K562 (cell line): ENCODE data around the gene ARL16. TPM values are rescaled to one million over a fixed set of nuclear protein-coding genes. Genes with fewer than 3 reads are reported as not detected.

ENCODE experiments used
- ATAC-seq: fragments of 200-7000 bp; cut with Tn5 transposase; 3 replicates; pipeline ENCODE4 v1.9.1; 2020; ENCODE audit warnings: moderate library complexity
- BruUV-seq: library from RNA; stranded (reverse); fragments of 400-500 nt; replicated peaks from 2 replicates; lab custom pipeline; 2021; lab: Mats Ljungman, UMichigan
- CTCF ChIA-PET: fragments of 300-600 bp; formaldehyde crosslinking; extraction: SDS; loops from one replicate; lab custom pipeline; 2021; ENCODE audit warnings: low intra/inter-chr PET ratio; lab: Yijun Ruan, JAX
- POLR2A ChIA-PET: fragments of 300-600, 350-650 bp; sonication (Branson Sonifier 250); formaldehyde crosslinking; extraction: SDS; loops from one replicate; lab custom pipeline; 2021; ENCODE audit warnings: antibody characterized with exemption, inconsistent platforms; lab: Yijun Ruan, JAX
- DNase-seq, 4 experiments: peaks; one replicate each; pipeline versions ENCODE4 v3.0.0 to v3.0.0-alpha.2; 2011 to 2018; ENCODE audit warnings: low spot score in 3 of 4, mixed read lengths in 3 of 4; ENCODE audit errors: extremely low read depth in 1 of 4
- FAIRE-seq: peaks from 2 replicates; lab custom pipeline; 2011; peaks lifted over from hg19 to GRCh38; lab: Jason Lieb, UNC
- H2AFZ ChIP-seq: 2 replicates; pipeline ENCODE4 v1.6.0; 2011; ENCODE audit warnings: low read depth, low read length, control low read depth, inconsistent platforms
- H3K27ac ChIP-seq: fragments of 200-600 bp; 3 replicates; pipeline ENCODE4 v1.8.0; 2011; ENCODE audit warnings: low read depth, mild to moderate bottlenecking, control low read depth, inconsistent platforms, low read length, moderate library complexity, mixed read lengths; ENCODE audit errors: extremely low read depth
- H3K27me3 ChIP-seq, 2 experiments: fragments of 300-600 bp in 1 of 2; 2 replicates in 1 of 2; 3 replicates in 1 of 2; pipeline versions ENCODE4 v1.6.0 to v1.8.0; 2011; ENCODE audit warnings: inconsistent platforms in 2 of 2, low read length in 2 of 2, mild to moderate bottlenecking in 1 of 2, mixed read lengths in 1 of 2, moderate library complexity in 1 of 2; ENCODE audit not compliant: control insufficient read depth in 2 of 2, insufficient read depth in 2 of 2
- H3K36me3 ChIP-seq: fragments of 300-600 bp; 3 replicates; pipeline ENCODE4 v1.8.0; 2011; ENCODE audit warnings: mild to moderate bottlenecking, low read length, inconsistent platforms; ENCODE audit not compliant: control insufficient read depth, insufficient read depth
- H3K4me1 ChIP-seq, 2 experiments: fragments of 200-600 bp in 1 of 2; replicated peaks in 1 of 2; 2 replicates in 1 of 2; 3 replicates in 1 of 2; pipeline versions ENCODE4 v1.5.1 to v1.8.0; 2011; ENCODE audit warnings: inconsistent platforms in 2 of 2, low read length in 2 of 2, mild to moderate bottlenecking in 1 of 2, mixed read lengths in 1 of 2, moderate library complexity in 1 of 2; ENCODE audit not compliant: control insufficient read depth in 2 of 2, insufficient read depth in 2 of 2
- H3K4me2 ChIP-seq: 2 replicates; pipeline ENCODE4 v1.6.1; 2011; ENCODE audit warnings: low read length, control low read depth, inconsistent platforms, mixed read lengths; ENCODE audit not compliant: insufficient read depth
- H3K4me3 ChIP-seq: fragments of 200-600 bp; sonication (generic), shearing (Covaris generic); 2 replicates; pipeline ENCODE4 v1.5.1; 2016; ENCODE audit warnings: control low read depth, inconsistent platforms
- H3K79me2 ChIP-seq: fragments of 200-600 bp; 3 replicates; pipeline ENCODE4 v1.8.0; 2011; ENCODE audit warnings: low read length, inconsistent platforms; ENCODE audit not compliant: control insufficient read depth, insufficient read depth
- H3K9ac ChIP-seq, 2 experiments: 2 replicates each; pipeline versions ENCODE4 v1.6.0 to v1.6.1; 2011; ENCODE audit warnings: low read depth in 2 of 2, low read length in 2 of 2, control low read depth in 1 of 2, inconsistent platforms in 1 of 2, mild to moderate bottlenecking in 1 of 2, mixed read lengths in 1 of 2; ENCODE audit not compliant: insufficient read depth in 1 of 2
- H3K9me1 ChIP-seq: one replicate; pipeline ENCODE4 v1.6.0; 2011; ENCODE audit warnings: inconsistent platforms, mild to moderate bottlenecking, low read length, moderate library complexity; ENCODE audit not compliant: control insufficient read depth, insufficient read depth
- H3K9me3 ChIP-seq: replicated peaks from 2 replicates; pipeline ENCODE4 v1.5.1; 2011; ENCODE audit warnings: low read depth, low read length, inconsistent platforms; ENCODE audit not compliant: control insufficient read depth, insufficient read depth
- H4K20me1 ChIP-seq: replicated peaks from 2 replicates; pipeline ENCODE4 v1.6.1; 2011; ENCODE audit warnings: low read length, inconsistent platforms, mixed read lengths; ENCODE audit not compliant: control insufficient read depth, insufficient read depth
- POLR2G ChIP-seq: fragments of 200-400 bp; formaldehyde crosslinking; IDR thresholded peaks from 2 replicates; pipeline ENCODE4 v1.6.1; 2017; ENCODE audit warnings: low read depth, mild to moderate bottlenecking, antibody characterized with exemption, low read length, moderate library complexity
- RFX7 ChIP-seq: fragments of 250-450 bp; sonication (Bioruptor Pico); IDR thresholded peaks from 2 replicates; pipeline ENCODE4 v1.5.1; 2021; ENCODE audit warnings: mild to moderate bottlenecking
- WGBS: fragments of 100-300 bp; shearing (Covaris generic); methylation state at CpG from one replicate; pipeline ENCODE4 v1.1.6; 2016; ENCODE audit warnings: low coverage, mixed read lengths; ENCODE audit not compliant: insufficient coverage; ENCODE audit errors: missing lambda C conversion rate; 5-methylcytosine and 5-hydroxymethylcytosine counted together
- in situ Hi-C: fragments of 300-500 bp; cut with MboI; formaldehyde crosslinking; loops from 4 replicates; pipeline ENCODE4 v1.15.0; 2018; ENCODE audit warnings: inconsistent platforms, mixed read lengths
- intact Hi-C: fragments of 100-400 bp; cut with micrococcal nuclease; formaldehyde crosslinking; loops from 2 replicates; pipeline ENCODE4 v1.14.2; 2022
- polyA plus RNA-seq, 8 experiments: library from polyadenylated mRNA; depleted of rRNA in 4 of 8; stranded (reverse) in 5 of 8; unstranded in 3 of 8; fragments of >200 nt; fragmentation: Nextera tagmentation in 2 of 8; fragmentation: Illumina TruSeq in 1 of 8; extraction: Ambion mirVana in 2 of 8; extraction: Trizol in 1 of 8; gene quantifications; 2 replicates each; pipeline versions ENCODE4 v1.2.1 to v1.2.3, GENCODE V29; 2011 to 2014; ENCODE audit warnings: inconsistent platforms in 1 of 8, missing spikeins in 1 of 8
- total RNA-seq, 7 experiments: library from RNA; depleted of rRNA in 6 of 7; stranded (reverse); fragments of >200 nt in 6 of 7; fragmentation: Illumina TruSeq in 2 of 7; extraction: Trizol in 2 of 7; gene quantifications; 2 replicates each; pipeline versions ENCODE4 v1.2.1 to v1.2.3, GENCODE V29; 2011 to 2021; ENCODE audit warnings: low replicate concordance in 1 of 7

ARL16 gene
- total and polyA plus RNA-seq, 9 of the 15 experiments (the other 6 are each of a cell fraction or from before 2014, with no cell fraction given) = 5.4 to 32.4 (median 22.6) TPM

DNA sequence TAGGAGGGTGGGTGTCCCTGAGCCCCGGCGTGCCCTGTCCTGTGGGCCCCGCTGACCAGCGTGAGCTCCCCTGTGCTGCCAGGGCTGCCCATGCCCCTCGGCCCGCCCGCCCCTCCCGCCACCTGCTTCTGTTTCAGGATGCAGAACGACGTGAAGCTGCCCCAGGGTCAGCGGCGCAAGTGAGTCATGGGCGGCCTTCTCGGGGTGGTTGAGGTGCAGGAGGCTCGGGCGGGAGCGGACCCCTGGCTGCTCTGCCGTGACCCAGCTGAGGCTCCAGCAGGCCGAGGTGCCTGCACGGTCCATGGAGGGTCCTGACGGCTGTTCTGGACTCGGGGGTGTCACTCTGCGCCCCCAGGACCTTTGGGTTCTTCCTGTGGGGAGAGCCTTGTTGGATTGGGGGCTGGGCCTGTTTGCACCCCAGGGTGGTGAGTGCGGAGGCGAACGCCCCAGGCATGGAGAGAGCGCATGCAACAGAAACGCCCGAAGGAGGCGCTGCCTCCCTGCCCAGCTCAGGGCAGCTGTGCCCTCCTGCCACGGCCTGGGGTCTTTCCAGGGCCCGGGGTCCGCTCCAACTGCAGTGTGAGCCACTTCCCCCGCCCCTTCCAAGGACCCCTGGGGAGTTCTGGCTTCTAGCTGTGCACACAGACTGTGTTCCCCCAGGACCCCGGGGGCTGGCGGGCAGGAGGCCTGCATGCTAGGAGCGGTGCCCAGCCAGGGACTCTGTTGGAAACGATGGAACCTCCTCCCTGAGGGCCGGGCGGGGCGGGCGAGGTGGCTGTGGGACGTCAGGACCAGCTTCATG lies 32.5 kb upstream of the ARL16 start:
- in situ Hi-C loops (no loop called here), intact Hi-C loops (no loop called here)
- Histone ChIP-seq H4K20me1 (peaks cover 12% of the 10 kb centered on the region), H3K27me3 (no peaks in the 10 kb centered on the region), H3K9ac (peak overlapping the region in 1 of 2 experiments; percentile 95; a peak in 1 of 4 replicates), H3K9me3 (no peaks in the 10 kb centered on the region), H3K4me1 (peaks cover 17 to 87% of the 10 kb centered on the region in 2 experiments), H3K36me3 (peaks cover 64% of the 10 kb centered on the region; the same call in 1 of the 3 replicates), H2AFZ (no peak overlapping the region), H3K79me2 (peaks cover 35% of the 10 kb centered on the region), H3K27ac (no peak overlapping the region), H3K4me2 (no peak overlapping the region), H3K4me3 (no peak overlapping the region), H3K9me1 (no peaks in the 10 kb centered on the region)
- TF ChIP-seq POLR2G (peak; percentile 7; the same call in 1 of the 2 replicates), RFX7 (CRISPR knock-in tag) (no peak)
- ATAC-seq (no peak), DNase-seq (no peak), FAIRE-seq (no peak)
- ChIA-PET CTCF (no interaction called here), POLR2A (interaction anchor here (1.3 to 1.4 kb wide), 2 partner anchors 11 to 151 kb away, joined by 3 to 5 read pairs; no protein-coding TSS in a partner anchor)
- BruUV-seq = no TSS peak
- 95% methylated on average over 22 of the region's 43 CpGs for WGBS
